SK-N-SH (cell line): Measurements from ENCODE around the gene GDAP2. TPM values are rescaled to one million over a fixed set of nuclear protein-coding genes. Genes with fewer than 3 reads are reported as not detected.

Source experiments
- CTCF ChIA-PET: fragments of 300-600, 350-600 bp; formaldehyde crosslinking; extraction: SDS; loops from one replicate; lab custom pipeline; 2021; lab: Yijun Ruan, JAX
- POLR2A ChIA-PET: fragments of 350-600 bp; sonication (Branson Sonifier 250); formaldehyde crosslinking; extraction: SDS; loops from one replicate; lab custom pipeline; 2020; ENCODE audit warnings: antibody characterized with exemption, inconsistent platforms; lab: Yijun Ruan, JAX
- DNase-seq: peaks from one replicate; pipeline ENCODE4 v3.0.0; 2012
- H2AFZ ChIP-seq: fragments of 200-600 bp; sonication (generic); 2 replicates; pipeline ENCODE4 v1.8.1; 2016; ENCODE audit warnings: antibody characterized with exemption, mild to moderate bottlenecking, low read depth
- H3F3A ChIP-seq: fragments of 200-600 bp; sonication (generic); replicated peaks from 2 replicates; pipeline ENCODE3; 2016; ENCODE audit warnings: antibody characterized with exemption, mild to moderate bottlenecking; ENCODE audit not compliant: insufficient read depth
- H3K27ac ChIP-seq, 2 experiments: fragments of 200-500 bp in 1 of 2; fragments of 200-600 bp in 1 of 2; sonication (Bioruptor generic) in 1 of 2; sonication (generic), shearing (Covaris generic) in 1 of 2; 2 replicates each; pipeline versions ENCODE4 v1.5.1 to v1.6.1; 2014 to 2016; ENCODE audit warnings: low read depth in 2 of 2, inconsistent platforms in 1 of 2, low read length in 1 of 2, mild to moderate bottlenecking in 1 of 2, mixed read lengths in 1 of 2
- H3K27me3 ChIP-seq: fragments of 200-600 bp; sonication (generic), shearing (Covaris generic); 2 replicates; pipeline ENCODE4 v1.6.1; 2016; ENCODE audit warnings: mixed run types; ENCODE audit not compliant: insufficient read depth
- H3K36me3 ChIP-seq, 2 experiments: fragments of 200-500 bp in 1 of 2; fragments of 200-600 bp in 1 of 2; sonication (Bioruptor generic) in 1 of 2; sonication (generic) in 1 of 2; replicated peaks in 1 of 2; 2 replicates each; pipeline versions ENCODE3 to v1.5.1; 2014 to 2016; ENCODE audit warnings: low read length in 1 of 2, mild to moderate bottlenecking in 1 of 2; ENCODE audit not compliant: insufficient read depth in 2 of 2, control insufficient read depth in 1 of 2
- H3K4me1 ChIP-seq, 2 experiments: fragments of 200-500 bp in 1 of 2; fragments of 200-600 bp in 1 of 2; sonication (Bioruptor generic) in 1 of 2; sonication (generic), shearing (Covaris generic) in 1 of 2; 2 replicates each; pipeline versions ENCODE4 v1.5.1 to v1.6.1; 2014 to 2016; ENCODE audit warnings: low read depth in 1 of 2, low read length in 1 of 2, mixed run types in 1 of 2; ENCODE audit not compliant: insufficient read depth in 2 of 2, control insufficient read depth in 1 of 2
- H3K4me2 ChIP-seq: fragments of 200-600 bp; sonication (generic), shearing (Covaris generic); 2 replicates; pipeline ENCODE4 v1.6.1; 2017; ENCODE audit warnings: mixed run types
- H3K4me3 ChIP-seq, 2 experiments: fragments of 200-500 bp in 1 of 2; fragments of 200-600 bp in 1 of 2; sonication (Bioruptor generic) in 1 of 2; sonication (generic), shearing (Covaris generic) in 1 of 2; 2 replicates each; pipeline versions ENCODE4 v1.5.1 to v1.8.1; 2014 to 2016; ENCODE audit warnings: low read depth in 2 of 2, inconsistent platforms in 1 of 2, low read length in 1 of 2, mild to moderate bottlenecking in 1 of 2, mixed read lengths in 1 of 2, moderate library complexity in 1 of 2
- H3K79me2 ChIP-seq: fragments of 200-600 bp; sonication (generic); 2 replicates; pipeline ENCODE4 v1.8.1; 2017; ENCODE audit warnings: mild to moderate bottlenecking; ENCODE audit not compliant: insufficient read depth
- H3K9ac ChIP-seq: fragments of 200-600 bp; sonication (generic); 2 replicates; pipeline ENCODE4 v1.6.1; 2017; ENCODE audit warnings: mixed run types
- H3K9me2 ChIP-seq: fragments of 200-600 bp; sonication (generic); 2 replicates; pipeline ENCODE4 v1.6.1; 2017; ENCODE audit warnings: mixed run types
- H3K9me3 ChIP-seq: fragments of 200-600 bp; sonication (generic); 2 replicates; pipeline ENCODE4 v1.6.1; 2017; ENCODE audit warnings: mixed run types, mild to moderate bottlenecking, moderate library complexity
- H4K20me1 ChIP-seq: fragments of 200-600 bp; sonication (generic); 2 replicates; pipeline ENCODE4 v1.6.1; 2017; ENCODE audit warnings: mild to moderate bottlenecking, mixed run types; ENCODE audit not compliant: insufficient read depth
- CTCF ChIP-seq: fragments of 200-600 bp; sonication (generic); IDR thresholded peaks from 2 replicates; pipeline ENCODE4 v1.6.1; 2017; ENCODE audit warnings: antibody characterized with exemption, mild to moderate bottlenecking, moderate library complexity
- FOXJ3 ChIP-seq: sonication (generic); formaldehyde crosslinking; IDR thresholded peaks from 2 replicates; pipeline ENCODE4 v1.5.1; 2020; ENCODE audit warnings: mild to moderate bottlenecking, missing genetic modification reagents
- FOXM1 ChIP-seq: IDR thresholded peaks from 2 replicates; pipeline ENCODE4 v1.4.0; 2012; ENCODE audit warnings: low read depth, mild to moderate bottlenecking
- GABPA ChIP-seq: IDR thresholded peaks from 2 replicates; pipeline ENCODE4 v1.4.0; 2012; ENCODE audit warnings: low read depth, mild to moderate bottlenecking
- GATA2 ChIP-seq: sonication (generic); formaldehyde crosslinking; IDR thresholded peaks from 2 replicates; pipeline ENCODE4 v1.5.0; 2020; ENCODE audit warnings: mild to moderate bottlenecking, missing genetic modification reagents
- MAX ChIP-seq: IDR thresholded peaks from 2 replicates; pipeline ENCODE4 v1.4.0; 2012; ENCODE audit warnings: low read depth
- MXI1 ChIP-seq: IDR thresholded peaks from 2 replicates; pipeline ENCODE4 v1.6.1; 2012; ENCODE audit warnings: mild to moderate bottlenecking, low read depth, low read length, improper control_type of control experiment
- NFIC ChIP-seq: IDR thresholded peaks from 2 replicates; pipeline ENCODE4 v1.4.0; 2012; ENCODE audit warnings: borderline replicate concordance
- NRF1 ChIP-seq: IDR thresholded peaks from 2 replicates; pipeline ENCODE4 v1.6.1; 2012; ENCODE audit warnings: low read depth, mild to moderate bottlenecking, low read length
- POLR2AphosphoS5 ChIP-seq: IDR thresholded peaks from 2 replicates; pipeline ENCODE4 v1.6.1; 2012; ENCODE audit warnings: low read depth, low read length
- RAD21 ChIP-seq: IDR thresholded peaks from 2 replicates; pipeline ENCODE4 v1.6.1; 2012; ENCODE audit warnings: mild to moderate bottlenecking, low read length
- REST ChIP-seq: IDR thresholded peaks from 2 replicates; pipeline ENCODE4 v1.6.1; 2012; ENCODE audit warnings: mild to moderate bottlenecking, low read depth, low read length, moderate library complexity
- RFX5 ChIP-seq: IDR thresholded peaks from 2 replicates; pipeline ENCODE4 v1.6.1; 2012; ENCODE audit warnings: mild to moderate bottlenecking, improper control_type of control experiment, low read length
- TCF12 ChIP-seq: IDR thresholded peaks from 2 replicates; pipeline ENCODE4 v1.4.0; 2012
- YY1 ChIP-seq: IDR thresholded peaks from 2 replicates; pipeline ENCODE4 v1.4.0; 2012; ENCODE audit warnings: low read depth, mild to moderate bottlenecking
- WGBS: methylation state at CpG from one replicate; pipeline ENCODE4 v1.1.6; 2017; ENCODE audit warnings: low lambda C conversion rate; 5-methylcytosine and 5-hydroxymethylcytosine counted together
- polyA plus RNA-seq, 3 experiments: library from polyadenylated mRNA; depleted of rRNA; stranded (reverse); fragments of >200 nt; gene quantifications; 2 replicates each; pipeline ENCODE4 v1.2.3, GENCODE V29; 2012
- TF ChIP-seq, protein P1 (sequence below): IDR thresholded peaks from 2 replicates; pipeline ENCODE4 v1.4.0; 2012; ENCODE audit warnings: low read depth, borderline replicate concordance
- TF ChIP-seq, protein P2 (sequence below): IDR thresholded peaks from 2 replicates; pipeline ENCODE4 v1.4.0; 2012; ENCODE audit warnings: low read depth, borderline replicate concordance
- TF ChIP-seq, protein P3 (sequence below): fragments of 150-350 bp; IDR thresholded peaks from 2 replicates; pipeline ENCODE4 v1.6.1; 2017; ENCODE audit warnings: antibody characterized with exemption, low read length, low read depth, borderline replicate concordance

GDAP2 gene
- polyA plus RNA-seq, 1 of the 3 experiments (the other 2 are of a cell fraction), result 5.6 TPM

DNA sequence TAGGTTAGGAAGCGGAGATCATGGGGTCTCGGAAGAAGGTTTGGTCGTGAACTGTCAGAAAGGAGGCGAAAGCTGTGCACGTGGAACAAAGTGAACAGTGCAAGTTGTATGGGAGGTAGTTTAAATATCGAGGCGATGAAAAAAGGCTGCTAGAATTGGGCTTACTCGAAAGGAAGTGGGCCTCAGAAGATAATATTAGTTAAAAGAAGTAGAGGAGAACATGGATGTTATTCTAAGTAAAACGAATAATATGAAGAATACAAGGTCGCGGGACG is 689 bp upstream of the GDAP2 start:
- Histone ChIP-seq H3K9me2 (no peaks in the 10 kb centered on the region), H3K36me3 (peaks cover 20% of the 10 kb centered on the region in 2 experiments), H3K9ac (peak overlapping the region; percentile 75), H3F3A (peaks cover 9% of the 10 kb centered on the region), H2AFZ (no peak overlapping the region; the same call in none of the 2 replicates), H3K4me1 (peaks cover 14 to 16% of the 10 kb centered on the region in 2 experiments; a peak in 3 of 4 replicates), H3K9me3 (no peaks in the 10 kb centered on the region), H3K27ac (peak overlapping the region; percentile 65 to 85; a peak in 3 of 4 replicates), H3K4me3 (peak overlapping the region; percentile 88 to 100), H4K20me1 (peaks cover 34% of the 10 kb centered on the region), H3K4me2 (peak overlapping the region; percentile 84), H3K79me2 (peaks cover 91% of the 10 kb centered on the region), H3K27me3 (no peaks in the 10 kb centered on the region)
- DNase-seq, result no peak
- TF ChIP-seq MXI1 (peak; percentile 67), TCF12 (no peak), POLR2AphosphoS5 (no peak), YY1 (no peak), REST (no peak), GABPA (no peak)
- ChIA-PET CTCF (interaction anchor here (1.1 kb wide), 1 partner anchor 12 kb away, joined by 6 read pairs; no protein-coding TSS in a partner anchor), POLR2A (no interaction called here)
- under 1% methylated on average over 12 of the region's 12 CpGs for WGBS

DNA sequence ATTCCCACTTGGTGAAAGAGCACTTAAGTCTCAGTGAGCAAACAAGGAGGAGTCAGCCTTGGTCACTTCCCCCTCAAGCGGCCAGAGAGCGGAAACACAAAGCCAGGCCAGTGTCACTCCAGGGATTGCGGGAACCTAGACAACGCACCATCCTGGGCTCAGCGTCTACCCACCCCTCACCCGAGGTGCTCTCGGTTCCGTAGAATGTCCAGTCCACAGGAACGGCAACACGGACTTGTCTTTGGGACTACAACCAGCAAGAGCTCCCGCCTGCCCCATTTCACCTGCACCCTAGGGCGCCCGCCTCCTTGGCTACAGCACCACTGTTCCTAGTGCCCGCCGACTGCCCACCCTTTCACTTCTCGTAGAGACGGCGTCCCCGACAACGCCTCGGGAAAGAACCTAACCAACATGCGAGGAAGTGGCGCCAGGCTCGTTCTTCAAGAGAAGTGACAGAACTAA is 509 bp downstream of the GDAP2 start:
- Histone ChIP-seq H2AFZ (peak overlapping the region; percentile 71; the same call in 1 of the 2 replicates), H3K9ac (peak overlapping the region; percentile 75), H3K4me2 (peak overlapping the region; percentile 84), H3K4me1 (peaks cover 14 to 16% of the 10 kb centered on the region in 2 experiments; a peak in 3 of 4 replicates), H3F3A (peaks cover 9% of the 10 kb centered on the region), H3K27ac (peak overlapping the region; percentile 65 to 85), H4K20me1 (peaks cover 43% of the 10 kb centered on the region), H3K9me2 (no peaks in the 10 kb centered on the region), H3K9me3 (no peaks in the 10 kb centered on the region), H3K27me3 (no peaks in the 10 kb centered on the region), H3K36me3 (peaks cover 9 to 17% of the 10 kb centered on the region in 2 experiments), H3K4me3 (peak overlapping the region; percentile 88 to 100), H3K79me2 (peaks cover 95% of the 10 kb centered on the region)
- ChIA-PET CTCF (interaction anchor here (0.7 to 1.8 kb wide), 7 partner anchors 9 to 415 kb away, joined by 3 to 11 read pairs (median 4); no protein-coding TSS in a partner anchor), POLR2A (interaction anchor here (0.8 to 1.0 kb wide), 3 partner anchors 11 to 33 kb away, joined by 3 to 5 read pairs (median 4); no protein-coding TSS in a partner anchor)
- 0% methylated on average over 3 of the region's 24 CpGs for WGBS
- DNase-seq, result peak; percentile 64
- TF ChIP-seq, protein P1, sequence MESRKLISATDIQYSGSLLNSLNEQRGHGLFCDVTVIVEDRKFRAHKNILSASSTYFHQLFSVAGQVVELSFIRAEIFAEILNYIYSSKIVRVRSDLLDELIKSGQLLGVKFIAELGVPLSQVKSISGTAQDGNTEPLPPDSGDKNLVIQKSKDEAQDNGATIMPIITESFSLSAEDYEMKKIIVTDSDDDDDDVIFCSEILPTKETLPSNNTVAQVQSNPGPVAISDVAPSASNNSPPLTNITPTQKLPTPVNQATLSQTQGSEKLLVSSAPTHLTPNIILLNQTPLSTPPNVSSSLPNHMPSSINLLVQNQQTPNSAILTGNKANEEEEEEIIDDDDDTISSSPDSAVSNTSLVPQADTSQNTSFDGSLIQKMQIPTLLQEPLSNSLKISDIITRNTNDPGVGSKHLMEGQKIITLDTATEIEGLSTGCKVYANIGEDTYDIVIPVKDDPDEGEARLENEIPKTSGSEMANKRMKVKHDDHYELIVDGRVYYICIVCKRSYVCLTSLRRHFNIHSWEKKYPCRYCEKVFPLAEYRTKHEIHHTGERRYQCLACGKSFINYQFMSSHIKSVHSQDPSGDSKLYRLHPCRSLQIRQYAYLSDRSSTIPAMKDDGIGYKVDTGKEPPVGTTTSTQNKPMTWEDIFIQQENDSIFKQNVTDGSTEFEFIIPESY, result no peak
- TF ChIP-seq FOXM1, result no peak
- TF ChIP-seq YY1, result no peak
- TF ChIP-seq FOXJ3, result no peak
- TF ChIP-seq RAD21, result peak; percentile 34
- TF ChIP-seq POLR2AphosphoS5, result no peak
- no peak for TF ChIP-seq RFX5
- TF ChIP-seq, protein P2, sequence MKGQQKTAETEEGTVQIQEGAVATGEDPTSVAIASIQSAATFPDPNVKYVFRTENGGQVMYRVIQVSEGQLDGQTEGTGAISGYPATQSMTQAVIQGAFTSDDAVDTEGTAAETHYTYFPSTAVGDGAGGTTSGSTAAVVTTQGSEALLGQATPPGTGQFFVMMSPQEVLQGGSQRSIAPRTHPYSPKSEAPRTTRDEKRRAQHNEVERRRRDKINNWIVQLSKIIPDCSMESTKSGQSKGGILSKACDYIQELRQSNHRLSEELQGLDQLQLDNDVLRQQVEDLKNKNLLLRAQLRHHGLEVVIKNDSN, result no peak
- no peak for TF ChIP-seq NRF1
- TF ChIP-seq, protein P3, sequence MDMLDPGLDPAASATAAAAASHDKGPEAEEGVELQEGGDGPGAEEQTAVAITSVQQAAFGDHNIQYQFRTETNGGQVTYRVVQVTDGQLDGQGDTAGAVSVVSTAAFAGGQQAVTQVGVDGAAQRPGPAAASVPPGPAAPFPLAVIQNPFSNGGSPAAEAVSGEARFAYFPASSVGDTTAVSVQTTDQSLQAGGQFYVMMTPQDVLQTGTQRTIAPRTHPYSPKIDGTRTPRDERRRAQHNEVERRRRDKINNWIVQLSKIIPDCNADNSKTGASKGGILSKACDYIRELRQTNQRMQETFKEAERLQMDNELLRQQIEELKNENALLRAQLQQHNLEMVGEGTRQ, result no peak
- TF ChIP-seq CTCF, result peak; percentile 28
- TF ChIP-seq MAX, result 0 out of 2 replicates have a peak, but pooled peaks have one; percentile 20
- no peak for TF ChIP-seq GATA2 (CRISPR knock-in tag)
- TF ChIP-seq NFIC, result no peak
